ENCODE results near the gene MEX3C.

- TF ChIP-seq, protein P1, sequence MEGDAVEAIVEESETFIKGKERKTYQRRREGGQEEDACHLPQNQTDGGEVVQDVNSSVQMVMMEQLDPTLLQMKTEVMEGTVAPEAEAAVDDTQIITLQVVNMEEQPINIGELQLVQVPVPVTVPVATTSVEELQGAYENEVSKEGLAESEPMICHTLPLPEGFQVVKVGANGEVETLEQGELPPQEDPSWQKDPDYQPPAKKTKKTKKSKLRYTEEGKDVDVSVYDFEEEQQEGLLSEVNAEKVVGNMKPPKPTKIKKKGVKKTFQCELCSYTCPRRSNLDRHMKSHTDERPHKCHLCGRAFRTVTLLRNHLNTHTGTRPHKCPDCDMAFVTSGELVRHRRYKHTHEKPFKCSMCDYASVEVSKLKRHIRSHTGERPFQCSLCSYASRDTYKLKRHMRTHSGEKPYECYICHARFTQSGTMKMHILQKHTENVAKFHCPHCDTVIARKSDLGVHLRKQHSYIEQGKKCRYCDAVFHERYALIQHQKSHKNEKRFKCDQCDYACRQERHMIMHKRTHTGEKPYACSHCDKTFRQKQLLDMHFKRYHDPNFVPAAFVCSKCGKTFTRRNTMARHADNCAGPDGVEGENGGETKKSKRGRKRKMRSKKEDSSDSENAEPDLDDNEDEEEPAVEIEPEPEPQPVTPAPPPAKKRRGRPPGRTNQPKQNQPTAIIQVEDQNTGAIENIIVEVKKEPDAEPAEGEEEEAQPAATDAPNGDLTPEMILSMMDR (conservative IDR thresholded peaks at IDR 0.05 in 1 of 2, IDR thresholded peaks at IDR 0.05 in 1 of 2; ENCODE audit: extremely low read depth in 1 of 2, insufficient read depth in 1 of 2, low read depth in 1 of 2, low read length in 2 of 2), result no peak
- TF ChIP-seq EZH2 (IDR thresholded peaks at IDR 0.05; ENCODE audit: borderline replicate concordance, low read length), result no peak
Observed at GRCh38 chr18:51125976-51126375, 71.5 kb downstream of the MEX3C start.
